BLaER1 treated with 17β-estradiol and CSF1 and Interleukin-3, amounts not matched to agents 10 nM and 100 nM (cell line): ENCODE data around the gene RHOXF2.
"Not testable (repeated sequence)": the region's sequence is repeated elsewhere in the genome, so short reads cannot be mapped to it uniquely, and the experiment has no call there.

Experiments used
- H3K27ac ChIP-seq, 11 experiments: shearing (Covaris generic); formaldehyde crosslinking; 2 replicates each; pipeline ENCODE4 v1.8.1; 2022
- H3K27me3 ChIP-seq, 11 experiments: shearing (Covaris generic); formaldehyde crosslinking; 2 replicates each; pipeline ENCODE4 v1.8.1; 2022
- H3K36me3 ChIP-seq, 11 experiments: shearing (Covaris generic); formaldehyde crosslinking; 2 replicates each; pipeline ENCODE4 v1.8.1; 2022
- H3K4me1 ChIP-seq, 10 experiments: shearing (Covaris generic); formaldehyde crosslinking; 2 replicates each; pipeline ENCODE4 v1.8.1; 2022
- H3K4me2 ChIP-seq, 11 experiments: shearing (Covaris generic); formaldehyde crosslinking; 2 replicates each; pipeline ENCODE4 v1.8.1; 2022
- H3K4me3 ChIP-seq, 10 experiments: shearing (Covaris generic); formaldehyde crosslinking; 2 replicates each; pipeline ENCODE4 v1.8.1; 2022
- H3K9ac ChIP-seq, 11 experiments: shearing (Covaris generic); formaldehyde crosslinking; 2 replicates each; pipeline ENCODE4 v1.8.1; 2022
- H3K9me3 ChIP-seq, 11 experiments: shearing (Covaris generic); formaldehyde crosslinking; replicated peaks in 1 of 11; 2 replicates each; pipeline ENCODE4 v1.8.1; 2022
- H4K20me1 ChIP-seq, 11 experiments: shearing (Covaris generic); formaldehyde crosslinking; 2 replicates each; pipeline ENCODE4 v1.8.1; 2022
- Cebpa-rat ChIP-seq, 11 experiments: shearing (Covaris generic); IDR thresholded peaks; 2 replicates each; pipeline ENCODE4 v1.8.1; 2022

The RHOXF2 gene, protein sequence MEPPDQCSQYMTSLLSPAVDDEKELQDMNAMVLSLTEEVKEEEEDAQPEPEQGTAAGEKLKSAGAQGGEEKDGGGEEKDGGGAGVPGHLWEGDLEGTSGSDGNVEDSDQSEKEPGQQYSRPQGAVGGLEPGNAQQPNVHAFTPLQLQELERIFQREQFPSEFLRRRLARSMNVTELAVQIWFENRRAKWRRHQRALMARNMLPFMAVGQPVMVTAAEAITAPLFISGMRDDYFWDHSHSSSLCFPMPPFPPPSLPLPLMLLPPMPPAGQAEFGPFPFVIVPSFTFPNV

DNA sequence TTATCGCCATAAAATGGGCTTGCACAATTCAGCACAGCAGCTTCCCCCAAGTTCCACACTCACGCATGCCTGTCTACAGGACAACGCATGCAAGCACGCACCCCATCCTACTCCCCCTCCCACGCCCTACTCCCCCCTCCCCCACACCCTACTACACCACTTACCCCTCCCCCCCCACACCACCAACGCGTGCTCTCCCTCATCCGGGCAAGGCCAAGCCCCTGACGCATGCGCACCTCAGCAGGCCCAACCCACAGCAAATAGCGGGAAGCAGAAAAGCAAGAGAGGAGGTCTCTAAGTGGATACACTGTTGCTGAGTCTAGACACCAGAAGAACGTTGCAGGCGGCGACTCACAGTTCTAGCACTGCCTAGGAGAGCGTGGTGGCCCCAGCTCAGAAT is at the start of gene RHOXF2:
Gene RHOXF2 (plus strand): TSS at position 301 of the 400 bp plus-strand sequence. CDS start 138 bp downstream, outside the sequence.
- H3K27ac ChIP-seq, H3K9ac ChIP-seq, H3K4me3 ChIP-seq, H3K9me3 ChIP-seq, H3K4me2 ChIP-seq, H3K36me3 ChIP-seq, H4K20me1 ChIP-seq, H3K4me1 ChIP-seq, H3K27me3 ChIP-seq: not testable (repeated sequence)

DNA sequence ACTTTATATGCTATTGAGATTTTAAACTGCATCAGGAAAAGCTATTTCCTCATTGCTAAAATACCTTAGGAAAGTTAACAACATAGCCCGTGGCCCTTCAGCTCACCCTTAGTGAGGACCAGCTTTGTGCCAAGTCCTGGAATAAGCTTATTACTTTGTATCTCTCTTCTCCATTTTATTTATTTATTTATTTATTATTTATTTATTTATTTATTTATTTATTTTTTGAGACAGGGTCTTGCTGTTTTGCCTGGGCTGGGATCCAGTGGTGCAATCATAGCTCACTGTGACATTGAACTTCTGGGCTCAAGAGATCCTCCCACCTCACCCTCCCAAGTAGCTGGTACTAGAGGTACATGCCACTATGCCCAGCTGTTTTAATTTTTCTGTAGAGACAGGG is 49.0 kb upstream of the RHOXF2 start:
- Histone ChIP-seq H3K36me3 (no peaks in the 10 kb centered on the region), H3K4me3 (no peak overlapping the region), H3K27me3 (no peaks in the 10 kb centered on the region), H3K4me1 (no peaks in the 10 kb centered on the region), H3K9me3 (peaks cover 9 to 22% (median 13%) of the 10 kb centered on the region in 11 experiments; a peak in 19 of 22 replicates), H3K4me2 (no peak overlapping the region), H3K9ac (no peak overlapping the region), H3K27ac (no peak overlapping the region), H4K20me1 (no peaks in the 10 kb centered on the region)
- TF ChIP-seq Cebpa-rat (IDR thresholded peaks at IDR 0.05) = no peak

DNA sequence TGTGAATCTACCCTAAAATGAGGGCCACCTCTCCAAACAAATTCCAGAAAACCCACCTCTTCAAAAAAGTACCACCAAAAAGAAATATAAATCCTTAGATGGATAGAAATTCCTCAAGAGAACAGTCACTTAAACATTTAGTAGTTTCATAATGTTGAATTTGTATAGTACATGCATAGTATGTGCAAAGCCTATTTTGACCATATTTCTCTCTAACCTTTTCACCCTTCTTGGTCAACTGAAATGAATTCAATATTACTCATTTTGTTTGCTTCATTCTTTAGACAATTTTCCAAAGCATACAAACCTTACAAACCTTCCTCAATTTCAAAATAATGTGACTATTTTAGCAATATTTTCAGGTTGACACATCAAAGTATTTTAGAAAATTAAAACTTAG is 46.8 kb upstream of the RHOXF2 start:
- Histone ChIP-seq H3K4me2 (no peak overlapping the region), H3K4me1 (no peaks in the 10 kb centered on the region), H3K27me3 (no peaks in the 10 kb centered on the region), H3K9me3 (peaks cover 0 to 13% (median 6%) of the 10 kb centered on the region in 11 experiments; a peak in 8 of 22 replicates), H3K36me3 (no peaks in the 10 kb centered on the region), H4K20me1 (no peaks in the 10 kb centered on the region), H3K4me3 (no peak overlapping the region), H3K27ac (no peak overlapping the region), H3K9ac (no peak overlapping the region)
- no peak for TF ChIP-seq Cebpa-rat (IDR thresholded peaks at IDR 0.05)

DNA sequence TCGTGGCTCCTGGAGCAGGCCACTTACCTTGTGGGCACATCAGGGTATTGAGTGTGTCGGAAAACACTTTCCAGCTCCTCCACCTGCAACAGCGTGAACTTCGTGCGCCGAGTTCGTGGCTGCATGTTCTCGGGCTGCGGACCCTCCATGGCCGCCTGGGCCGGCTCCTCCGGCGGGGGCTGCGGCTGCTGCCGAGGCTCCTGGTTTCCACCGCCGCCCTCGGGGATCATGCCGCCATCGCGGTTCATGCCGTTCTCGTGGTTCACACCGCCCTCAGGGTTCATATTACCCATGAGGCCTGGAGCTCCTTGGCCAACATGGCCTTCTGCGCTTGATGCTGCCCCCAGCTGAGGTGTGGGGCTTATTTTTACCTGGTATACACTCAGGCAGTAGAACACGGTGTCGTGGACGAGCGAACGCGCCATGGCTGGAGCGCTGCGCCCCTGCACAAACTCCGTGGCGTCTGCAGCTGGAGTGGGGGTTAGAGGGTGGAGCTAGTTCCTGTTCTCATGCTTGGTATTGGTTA is 42.9 kb upstream of the RHOXF2 start, which contains the start of gene RHOXF1:
Gene RHOXF1 (minus strand): TSS at position 476 of the 526 bp plus-strand sequence. CDS start 51 bp downstream, at position 425.
- H4K20me1 ChIP-seq = no peaks in the 10 kb centered on the region
- no peak within 1 kb of the TSS for H3K4me3 ChIP-seq
- peaks cover 0 to 7% (median 5%) of the 10 kb centered on the region in 11 experiments; a peak in 7 of 22 replicates for H3K9me3 ChIP-seq
- no peaks in the 10 kb centered on the region for H3K27me3 ChIP-seq
- H3K9ac ChIP-seq = no peak within 1 kb of the TSS
- H3K27ac ChIP-seq = no peak within 1 kb of the TSS
- H3K36me3 ChIP-seq = no peaks in the 10 kb centered on the region
- no peaks in the 10 kb centered on the region for H3K4me1 ChIP-seq
- TF ChIP-seq Cebpa-rat (IDR thresholded peaks at IDR 0.05) = no peak
- H3K4me2 ChIP-seq = no peak within 1 kb of the TSS

DNA sequence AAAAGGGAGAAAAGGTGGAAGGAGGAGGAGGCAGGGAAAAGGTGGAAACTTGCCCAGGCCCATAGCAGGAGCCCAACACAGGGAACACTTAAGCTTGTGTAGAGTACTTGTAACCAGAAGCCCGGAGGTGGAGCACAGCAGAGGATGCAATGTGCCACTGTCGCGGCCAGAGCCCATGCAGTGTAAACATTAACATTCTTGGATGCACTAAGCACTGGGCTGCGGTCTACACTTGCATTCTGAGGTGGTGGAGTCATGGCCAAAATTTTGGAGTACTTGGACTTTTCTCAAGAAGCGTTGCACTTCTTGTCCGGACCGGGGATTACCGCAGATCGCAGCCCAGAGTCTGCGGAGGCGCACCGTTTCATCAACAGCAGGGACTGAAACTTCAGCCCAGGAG is 38.2 kb upstream of the RHOXF2 start:
- Histone ChIP-seq H3K27ac (no peak overlapping the region), H3K27me3 (no peaks in the 10 kb centered on the region), H3K9ac (no peak overlapping the region), H3K4me1 (peaks cover under 1 to 9% (median 8%) of the 10 kb centered on the region in 10 experiments; a peak in 13 of 20 replicates), H3K9me3 (peaks cover 0 to 11% (median 5%) of the 10 kb centered on the region in 11 experiments; a peak in 9 of 22 replicates), H3K4me2 (no peak overlapping the region), H3K36me3 (no peaks in the 10 kb centered on the region), H3K4me3 (no peak overlapping the region), H4K20me1 (no peaks in the 10 kb centered on the region)
- no peak for TF ChIP-seq Cebpa-rat (IDR thresholded peaks at IDR 0.05)

DNA sequence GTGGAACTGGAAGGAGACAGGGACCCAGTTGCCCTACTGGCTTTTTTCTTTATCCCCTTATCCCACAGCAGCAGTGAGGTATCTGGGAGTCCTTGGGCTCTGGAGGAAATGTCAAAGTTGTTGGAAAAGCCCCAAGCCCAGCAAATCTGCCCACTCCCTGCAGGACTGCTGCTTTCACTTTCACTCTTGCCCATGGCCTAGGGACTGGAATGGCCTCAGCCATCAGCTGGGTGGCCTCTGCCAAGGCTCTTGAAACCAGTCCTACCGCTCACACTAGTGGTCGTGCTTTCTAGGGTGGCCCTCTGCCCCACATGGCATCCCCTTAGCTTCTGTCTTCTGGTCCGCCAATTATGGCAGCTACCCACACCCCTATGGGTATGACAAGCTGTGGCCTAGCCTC is 33.0 kb upstream of the RHOXF2 start:
- Histone ChIP-seq H3K27ac (no peak overlapping the region), H3K9ac (no peak overlapping the region), H3K36me3 (no peaks in the 10 kb centered on the region), H3K4me2 (peak overlapping the region; percentile 6 to 61 (median 49); a peak in 21 of 22 replicates), H3K4me1 (peaks cover 6 to 14% (median 11%) of the 10 kb centered on the region in 10 experiments; a peak in 13 of 20 replicates), H3K27me3 (no peaks in the 10 kb centered on the region), H4K20me1 (no peaks in the 10 kb centered on the region), H3K9me3 (peaks cover 0 to 11% (median 0%) of the 10 kb centered on the region in 11 experiments; a peak in 3 of 22 replicates), H3K4me3 (no peak overlapping the region)
- TF ChIP-seq Cebpa-rat (IDR thresholded peaks at IDR 0.05) = no peak

DNA sequence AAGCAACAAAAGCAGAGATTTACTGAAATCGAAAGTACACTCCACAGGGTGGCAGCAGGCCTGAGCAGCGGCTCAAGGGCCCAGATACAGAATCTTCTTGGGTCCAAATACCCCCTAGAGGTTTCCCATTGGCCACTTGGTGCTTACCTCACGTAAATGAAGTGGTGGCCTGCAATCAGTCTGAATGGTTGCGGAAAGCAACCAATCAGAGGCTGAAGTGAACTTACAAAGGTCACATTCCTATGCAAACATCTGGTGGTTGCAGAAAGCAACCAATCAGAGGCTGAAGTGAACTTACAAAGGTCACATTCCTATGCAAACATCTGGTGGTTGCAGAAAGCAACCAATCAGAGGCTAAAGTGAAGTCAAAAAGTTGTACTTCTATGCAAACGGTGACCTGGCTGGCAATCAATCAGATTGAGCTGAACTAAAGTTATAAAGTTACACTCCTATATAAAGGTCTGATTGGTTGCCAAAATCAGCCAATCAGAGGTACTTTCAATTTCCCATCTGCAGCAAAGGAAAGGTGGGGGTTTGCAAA is 30.0 kb upstream of the RHOXF2 start:
- H3K4me3 ChIP-seq, H4K20me1 ChIP-seq, H3K27ac ChIP-seq, H3K36me3 ChIP-seq, H3K9ac ChIP-seq, H3K4me2 ChIP-seq, H3K27me3 ChIP-seq: not testable (repeated sequence)
- H3K4me1 ChIP-seq = peaks cover 6 to 14% (median 11%) of the 10 kb centered on the region in 10 experiments; a peak in 13 of 20 replicates
- peaks cover 0 to 11% (median 0%) of the 10 kb centered on the region in 11 experiments; a peak in 3 of 22 replicates for H3K9me3 ChIP-seq

DNA sequence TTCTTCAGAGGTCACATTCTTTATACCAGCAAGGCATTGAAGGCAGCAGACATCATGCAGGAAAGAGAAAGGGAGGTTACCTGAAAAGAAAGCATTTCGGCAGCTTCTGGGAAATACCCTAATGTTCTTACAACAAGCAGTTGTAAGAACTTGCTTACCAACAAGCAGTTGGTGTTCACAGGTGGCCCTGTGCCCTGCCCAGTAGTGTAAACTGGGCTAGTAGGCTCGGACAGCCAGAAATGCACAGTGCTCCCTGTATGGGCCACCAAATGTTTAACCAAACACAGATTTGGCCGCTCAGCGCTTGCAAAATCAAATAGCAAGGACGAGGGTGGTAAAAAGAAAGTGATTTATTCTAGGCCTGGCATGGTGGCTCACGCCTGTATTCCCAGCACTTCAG is 22.3 kb upstream of the RHOXF2 start:
- TF ChIP-seq Cebpa-rat (IDR thresholded peaks at IDR 0.05) = no peak
- no peak overlapping the region for H3K4me2 ChIP-seq
- no peaks in the 10 kb centered on the region for H3K9me3 ChIP-seq
- no peaks in the 10 kb centered on the region for H3K27me3 ChIP-seq
- H3K36me3 ChIP-seq = no peaks in the 10 kb centered on the region
- H3K4me1 ChIP-seq = no peaks in the 10 kb centered on the region
- no peaks in the 10 kb centered on the region for H4K20me1 ChIP-seq
- no peak overlapping the region for H3K9ac ChIP-seq
- no peak overlapping the region for H3K27ac ChIP-seq
- no peak overlapping the region for H3K4me3 ChIP-seq

DNA sequence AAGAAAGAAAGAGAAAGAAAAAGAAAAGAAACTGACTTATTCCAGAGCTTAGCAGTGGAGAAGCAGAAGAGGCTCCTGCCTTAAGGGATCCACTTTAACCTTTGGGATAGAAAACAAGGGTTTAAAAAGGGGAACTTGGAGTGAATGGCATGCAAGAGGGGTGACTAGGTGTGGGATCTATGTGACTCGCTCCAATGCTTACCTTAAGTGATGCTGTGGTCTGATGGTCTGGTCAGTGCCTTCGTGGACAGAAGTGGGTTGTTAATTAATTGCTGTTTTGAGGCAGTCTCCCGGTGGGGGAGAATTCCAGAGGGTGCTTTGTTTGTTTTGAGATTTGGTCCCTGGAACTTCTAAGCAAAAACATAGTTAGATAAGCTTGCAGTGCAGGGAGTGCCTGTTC is 21.6 kb upstream of the RHOXF2 start:
- no peaks in the 10 kb centered on the region for H4K20me1 ChIP-seq
- H3K4me2 ChIP-seq = no peak overlapping the region
- no peak for TF ChIP-seq Cebpa-rat (IDR thresholded peaks at IDR 0.05)
- no peak overlapping the region for H3K4me3 ChIP-seq
- H3K27ac ChIP-seq = no peak overlapping the region
- H3K9ac ChIP-seq = no peak overlapping the region
- no peaks in the 10 kb centered on the region for H3K27me3 ChIP-seq
- H3K9me3 ChIP-seq = no peaks in the 10 kb centered on the region
- H3K36me3 ChIP-seq = no peaks in the 10 kb centered on the region
- H3K4me1 ChIP-seq = no peaks in the 10 kb centered on the region

DNA sequence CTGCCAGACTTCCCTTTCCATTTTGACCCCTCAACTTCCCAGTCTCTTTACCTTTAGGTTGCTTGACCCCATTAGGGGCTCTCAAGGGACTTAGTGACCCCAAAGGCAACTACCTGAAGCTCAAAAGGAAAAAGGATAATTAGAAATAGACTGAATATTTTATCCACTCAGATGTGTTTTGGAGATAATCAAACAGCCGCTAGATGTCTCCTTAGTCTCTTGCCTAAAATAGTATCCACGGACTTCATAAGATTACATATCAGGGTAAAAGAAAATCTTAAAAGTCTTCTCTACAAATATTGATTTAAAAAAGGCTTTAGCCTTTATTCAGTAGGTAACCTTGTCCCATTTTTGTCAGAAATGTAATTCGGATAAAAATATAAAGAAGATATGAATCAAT is 21.0 kb upstream of the RHOXF2 start:
- H3K4me3 ChIP-seq = no peak overlapping the region

More for the DNA sequence above, 21.0 kb upstream of the RHOXF2 start:
- Histone ChIP-seq H3K27me3 (no peaks in the 10 kb centered on the region), H3K4me1 (no peaks in the 10 kb centered on the region), H3K4me2 (no peak overlapping the region), H3K9me3 (no peaks in the 10 kb centered on the region), H4K20me1 (no peaks in the 10 kb centered on the region), H3K36me3 (no peaks in the 10 kb centered on the region), H3K27ac (no peak overlapping the region), H3K9ac (no peak overlapping the region)
- TF ChIP-seq Cebpa-rat (IDR thresholded peaks at IDR 0.05) = no peak
